IMR-90 (cell line): ENCODE measurements around the gene ACADS. TPM values are rescaled to one million over a fixed set of nuclear protein-coding genes. Genes with fewer than 3 reads are reported as not detected.

Experiments used
- ATAC-seq: fragments of 200-7000 bp; cut with Tn5 transposase; 2 replicates; pipeline ENCODE4 v1.9.1; 2020; ENCODE audit warnings: low read depth, mild to moderate bottlenecking, moderate library complexity
- BruUV-seq: library from RNA; stranded (reverse); fragments of 400-500 nt; replicated peaks from 2 replicates; lab custom pipeline; 2021; lab: Mats Ljungman, UMichigan
- CTCF ChIA-PET: fragments of 300-600 bp; formaldehyde crosslinking; extraction: SDS; loops from one replicate; lab custom pipeline; 2021; ENCODE audit warnings: antibody characterized with exemption; lab: Yijun Ruan, JAX
- POLR2A ChIA-PET: fragments of 300-600 bp; sonication (Branson Sonifier 250); formaldehyde crosslinking; loops from one replicate; lab custom pipeline; 2022; ENCODE audit warnings: antibody characterized with exemption; ENCODE audit not compliant: unreplicated experiment; lab: Charles Lee
- DNase-seq: peaks from one replicate; pipeline ENCODE4 v3.0.0; 2013
- H2AFZ ChIP-seq: replicated peaks from 2 replicates; pipeline ENCODE3; 2013; ENCODE audit warnings: low read length, mild to moderate bottlenecking; ENCODE audit not compliant: poor library complexity
- H2AK5ac ChIP-seq: 2 replicates; pipeline ENCODE4 v1.6.1; 2013; ENCODE audit warnings: low read depth, low read length, inconsistent platforms
- H2AK9ac ChIP-seq: replicated peaks from 2 replicates; pipeline ENCODE3; 2013; ENCODE audit warnings: mild to moderate bottlenecking, low read depth, low read length, moderate library complexity; ENCODE audit not compliant: poor library complexity
- H2BK120ac ChIP-seq: 2 replicates; pipeline ENCODE4 v1.6.1; 2013; ENCODE audit warnings: low read depth, low read length, inconsistent platforms
- H2BK15ac ChIP-seq: 3 replicates; pipeline ENCODE4 v1.6.1; 2013; ENCODE audit warnings: low read depth, low read length, inconsistent platforms
- H2BK20ac ChIP-seq: 2 replicates; pipeline ENCODE4 v1.6.1; 2013; ENCODE audit warnings: low read depth, mild to moderate bottlenecking, inconsistent platforms, low read length, moderate library complexity
- H2BK5ac ChIP-seq: 2 replicates; pipeline ENCODE4 v1.6.1; 2013; ENCODE audit warnings: mild to moderate bottlenecking, low read depth, low read length, inconsistent platforms; ENCODE audit not compliant: poor library complexity, severe bottlenecking
- H3K14ac ChIP-seq: replicated peaks from 2 replicates; pipeline ENCODE4 v1.6.1; 2013; ENCODE audit warnings: low read depth, low read length, inconsistent platforms
- H3K18ac ChIP-seq: 2 replicates; pipeline ENCODE4 v1.6.1; 2013; ENCODE audit warnings: low read depth, low read length, control low read depth
- H3K23ac ChIP-seq: 2 replicates; pipeline ENCODE4 v1.6.1; 2013; ENCODE audit warnings: low read depth, low read length, inconsistent platforms
- H3K27ac ChIP-seq: 2 replicates; pipeline ENCODE4 v1.5.1; 2013; ENCODE audit warnings: mild to moderate bottlenecking, control low read depth, low read length; ENCODE audit not compliant: insufficient read depth
- H3K27me3 ChIP-seq: 2 replicates; pipeline ENCODE4 v1.6.1; 2013; ENCODE audit warnings: low read length; ENCODE audit not compliant: control insufficient read depth, insufficient read depth
- H3K36me3 ChIP-seq: 2 replicates; pipeline ENCODE4 v1.6.1; 2013; ENCODE audit warnings: low read length, mixed read lengths; ENCODE audit not compliant: control insufficient read depth, insufficient read depth
- H3K4ac ChIP-seq: 2 replicates; pipeline ENCODE4 v1.6.1; 2013; ENCODE audit warnings: low read depth, low read length, inconsistent platforms
- H3K4me1 ChIP-seq: 2 replicates; pipeline ENCODE4 v1.6.1; 2013; ENCODE audit warnings: low read length, mixed read lengths; ENCODE audit not compliant: control insufficient read depth, insufficient read depth
- H3K4me2 ChIP-seq: 2 replicates; pipeline ENCODE4 v1.6.1; 2013; ENCODE audit warnings: low read depth, mild to moderate bottlenecking, control low read depth, low read length, moderate library complexity
- H3K4me3 ChIP-seq: 2 replicates; pipeline ENCODE4 v1.5.1; 2013; ENCODE audit warnings: low read depth, mild to moderate bottlenecking, control low read depth, low read length, moderate library complexity; ENCODE audit not compliant: insufficient read depth
- H3K56ac ChIP-seq: 2 replicates; pipeline ENCODE4 v1.6.1; 2013; ENCODE audit warnings: low read length, inconsistent platforms; ENCODE audit not compliant: insufficient read depth; ENCODE audit errors: extremely low read depth
- H3K79me1 ChIP-seq, 2 experiments: 2 replicates each; pipeline ENCODE4 v1.6.1; 2013; ENCODE audit warnings: low read length in 2 of 2, inconsistent platforms in 1 of 2, low read depth in 1 of 2
- H3K9ac ChIP-seq: 2 replicates; pipeline ENCODE4 v1.6.1; 2013; ENCODE audit warnings: low read depth, low read length, control low read depth
- H3K9me1 ChIP-seq: 2 replicates; pipeline ENCODE4 v1.6.1; 2013; ENCODE audit warnings: low read length, inconsistent platforms; ENCODE audit not compliant: insufficient read depth
- H3K9me3 ChIP-seq: 2 replicates; pipeline ENCODE4 v1.6.1; 2013; ENCODE audit warnings: low read length; ENCODE audit not compliant: control insufficient read depth, insufficient read depth
- H4K20me1 ChIP-seq: 2 replicates; pipeline ENCODE4 v1.6.1; 2013; ENCODE audit warnings: low read length, inconsistent platforms; ENCODE audit not compliant: insufficient read depth
- H4K5ac ChIP-seq: 2 replicates; pipeline ENCODE4 v1.6.1; 2013; ENCODE audit warnings: mild to moderate bottlenecking, low read depth, low read length, control low read depth
- H4K8ac ChIP-seq, 2 experiments: 2 replicates each; pipeline ENCODE4 v1.6.1; 2013; ENCODE audit warnings: low read depth in 2 of 2, low read length in 2 of 2, control low read depth in 1 of 2, inconsistent platforms in 1 of 2
- H4K91ac ChIP-seq: 2 replicates; pipeline ENCODE4 v1.6.1; 2013; ENCODE audit warnings: low read depth, low read length, inconsistent platforms; ENCODE audit not compliant: insufficient read depth
- MAFK ChIP-seq: IDR thresholded peaks from 2 replicates; pipeline ENCODE4 v1.6.1; 2012; ENCODE audit warnings: low read depth, low read length, improper control_type of control experiment
- MAZ ChIP-seq: IDR thresholded peaks from 2 replicates; pipeline ENCODE4 v1.6.1; 2012; ENCODE audit warnings: low read depth, mild to moderate bottlenecking, low read length, improper control_type of control experiment, moderate library complexity, borderline replicate concordance
- WGBS, 2 experiments: methylation state at CpG; one replicate each; pipeline versions ENCODE4 v1.1.5 to v1.1.7; 2013; ENCODE audit warnings: missing lambda C conversion rate in 2 of 2; ENCODE audit not compliant: insufficient read length in 1 of 2; ENCODE audit errors: extremely low coverage in 2 of 2; 5-methylcytosine and 5-hydroxymethylcytosine counted together
- dilution Hi-C: fragments of 300-500 bp; cut with HindIII; formaldehyde crosslinking; loops from one replicate; pipeline ENCODE4 v1.14.3; 2018; ENCODE audit warnings: low sequenced_read_pairs; ENCODE audit not compliant: unreplicated experiment
- in situ Hi-C: fragments of 300-500 bp; cut with MboI; formaldehyde crosslinking; loops from 3 replicates; pipeline ENCODE4 v1.14.3; 2019; ENCODE audit warnings: low sequenced_read_pairs, inconsistent platforms, mixed read lengths
- intact Hi-C: fragments of 100-400 bp; cut with micrococcal nuclease; formaldehyde crosslinking; loops from 2 replicates; pipeline ENCODE4 v1.10.0; 2022
- polyA plus RNA-seq, 3 experiments: library from polyadenylated mRNA; depleted of rRNA; stranded (reverse); fragments of >200 nt; gene quantifications; 2 replicates each; pipeline ENCODE4 v1.2.3, GENCODE V29; 2012; ENCODE audit warnings: low replicate concordance in 1 of 3
- total RNA-seq: library from RNA; depleted of rRNA; stranded (reverse); fragments of >200 nt; gene quantifications from 2 replicates; pipeline ENCODE4 v1.2.3, GENCODE V29; 2012

Gene ACADS
- total and polyA plus RNA-seq, 2 of the 4 experiments (the other 2 are of a cell fraction) = 2.9 to 5.5 TPM

- Histone ChIP-seq H3K79me1 (peaks cover 33 to 63% of the 10 kb centered on the region in 2 experiments), H3K27ac (no peak overlapping the region), H3K14ac (peak overlapping the region; percentile 30), H2BK120ac (no peak overlapping the region), H4K20me1 (peaks cover 62% of the 10 kb centered on the region), H2BK20ac (no peak overlapping the region), H3K9ac (peak overlapping the region; percentile 84), H4K5ac (no peak overlapping the region), H3K4me2 (peak overlapping the region; percentile 99), H3K9me1 (peaks cover 23% of the 10 kb centered on the region), H3K18ac (no peak overlapping the region), H3K9me3 (no peaks in the 10 kb centered on the region), H2BK15ac (no peak overlapping the region), H3K4me1 (peaks cover 11% of the 10 kb centered on the region), H3K56ac (no peak overlapping the region), H2AK9ac (no peak overlapping the region), H3K4me3 (peak overlapping the region; percentile 86), H2AK5ac (peak overlapping the region; percentile 37; the same call in 1 of the 2 replicates), H3K27me3 (no peaks in the 10 kb centered on the region), H4K91ac (no peak overlapping the region), H2AFZ (no peak overlapping the region), H3K36me3 (no peaks in the 10 kb centered on the region), H4K8ac (no peak overlapping the region), H3K4ac (no peak overlapping the region), H3K23ac (peak overlapping the region; percentile 70), H2BK5ac (no peak overlapping the region)
- DNase-seq (no peak), ATAC-seq (no peak)
- no TSS peak for BruUV-seq
- in situ Hi-C loops = no loop called here
- ChIA-PET POLR2A (interaction anchor here (0.5 kb wide), 1 partner anchor 203 kb away, joined by 8 read pairs; no protein-coding TSS in a partner anchor), CTCF (interaction anchor here (0.6 to 1.9 kb wide), 2 partner anchors 39 kb away, joined by 3 to 6 read pairs; no protein-coding TSS in a partner anchor)
- dilution Hi-C loops = no loop called here
- no CpG with 5 or more reads among the region's 6 CpGs for WGBS, 2 experiments
- intact Hi-C loops = loop anchor here (2.0 kb wide), 1 partner anchor 22 kb away; the partner anchor contains the start of gene UNC119B
- no peak for TF ChIP-seq MAZ
- TF ChIP-seq MAFK = peak; percentile 57
Observed at GRCh38 chr12:120688527-120689071, 37.0 kb upstream of the ACADS start.
